Panc1 (cell line): Measurements from ENCODE around the gene POMT2. TPM values are rescaled to one million over a fixed set of nuclear protein-coding genes. Genes with fewer than 3 reads are reported as not detected.

Experiments used
- ATAC-seq: fragments of 200-7000 bp; cut with Tn5 transposase; 2 replicates; pipeline ENCODE4 v1.9.1; 2020; ENCODE audit warnings: mild to moderate bottlenecking, moderate library complexity
- BruUV-seq: library from RNA; stranded (reverse); fragments of 400-500 nt; replicated peaks from 2 replicates; lab custom pipeline; 2021; lab: Mats Ljungman, UMichigan
- CTCF ChIA-PET: fragments of 300-600 bp; sonication (Branson Sonifier 250); formaldehyde crosslinking; loops from one replicate; lab custom pipeline; 2022; ENCODE audit warnings: antibody characterized with exemption; lab: Charles Lee
- POLR2A ChIA-PET: fragments of 300-600 bp; sonication (Branson Sonifier 250); formaldehyde crosslinking; loops from one replicate; lab custom pipeline; 2022; ENCODE audit warnings: antibody characterized with exemption; lab: Charles Lee
- DNase-seq: peaks from one replicate; pipeline ENCODE4 v3.0.0-alpha.2; 2010; ENCODE audit warnings: low read depth, low spot score
- H3K27ac ChIP-seq: 2 replicates; pipeline ENCODE4 v1.5.1; 2011; ENCODE audit warnings: mild to moderate bottlenecking, low read length, inconsistent platforms
- H3K27me3 ChIP-seq: fragments of 200-500 bp; sonication (Bioruptor generic); 2 replicates; pipeline ENCODE4 v1.6.0; 2014; ENCODE audit warnings: low read length, inconsistent platforms; ENCODE audit not compliant: control insufficient read depth, insufficient read depth
- H3K36me3 ChIP-seq: fragments of 200-500 bp; sonication (Bioruptor generic); 2 replicates; pipeline ENCODE4 v1.5.1; 2014; ENCODE audit warnings: inconsistent platforms, mild to moderate bottlenecking, low read length, moderate library complexity; ENCODE audit not compliant: control insufficient read depth, insufficient read depth
- H3K4me1 ChIP-seq: 2 replicates; pipeline ENCODE4 v1.5.1; 2011; ENCODE audit warnings: inconsistent platforms, mild to moderate bottlenecking, low read length, moderate library complexity; ENCODE audit not compliant: control insufficient read depth, insufficient read depth
- H3K4me3 ChIP-seq, 2 experiments: 2 replicates each; pipeline ENCODE4 v1.5.1; 2011 to 2012; ENCODE audit warnings: low read depth in 2 of 2, low read length in 2 of 2, mild to moderate bottlenecking in 2 of 2, inconsistent platforms in 1 of 2, moderate library complexity in 1 of 2
- H3K9me3 ChIP-seq: fragments of 200-500 bp; sonication (Bioruptor generic); 2 replicates; pipeline ENCODE4 v1.5.1; 2014; ENCODE audit warnings: low read depth, mild to moderate bottlenecking, inconsistent platforms, low read length, moderate library complexity; ENCODE audit not compliant: control insufficient read depth, insufficient read depth
- POLR2AphosphoS5 ChIP-seq: IDR thresholded peaks from 2 replicates; pipeline ENCODE4 v1.6.1; 2012; ENCODE audit warnings: mild to moderate bottlenecking, low read depth, low read length, moderate library complexity
- SIN3A ChIP-seq: IDR thresholded peaks from 2 replicates; pipeline ENCODE4 v1.6.1; 2012; ENCODE audit warnings: low read depth, mild to moderate bottlenecking, low read length, moderate library complexity, borderline replicate concordance; ENCODE audit not compliant: insufficient read depth
- TCF7L2 ChIP-seq: IDR thresholded peaks from 2 replicates; pipeline ENCODE4 v1.6.1; 2011; ENCODE audit warnings: mild to moderate bottlenecking, low read depth, low read length, inconsistent platforms
- in situ Hi-C: cut with HindIII; loops from 2 replicates; pipeline ENCODE4 v1.10.0; 2016; ENCODE audit warnings: low sequenced_read_pairs, low pct_unique_long_range_greater_than_20kb
- intact Hi-C: fragments of 100-400 bp; cut with micrococcal nuclease; formaldehyde crosslinking; loops from one replicate; pipeline ENCODE4 v1.10.0; 2022; ENCODE audit not compliant: unreplicated experiment
- total RNA-seq: library from RNA; stranded (reverse); gene quantifications from one replicate; pipeline ENCODE4 v1.2.1, GENCODE V29; 2021; ENCODE audit not compliant: unreplicated experiment
- TF ChIP-seq, protein P1 (sequence below): fragments of 450-650 bp; IDR thresholded peaks from 2 replicates; pipeline ENCODE4 v1.5.1; 2017; ENCODE audit warnings: mild to moderate bottlenecking
- TF ChIP-seq, protein P2 (sequence below), 2 experiments: IDR thresholded peaks; 2 replicates each; pipeline ENCODE4 v1.6.1; 2011 to 2012; ENCODE audit warnings: low read depth in 2 of 2, control low read depth in 1 of 2, low read length in 1 of 2, mild to moderate bottlenecking in 1 of 2, moderate library complexity in 1 of 2; ENCODE audit not compliant: insufficient read depth in 1 of 2

POMT2 gene
- total RNA-seq, 1 experiment from 2014 or later: 43.5 TPM

- BruUV-seq: no TSS peak
- ATAC-seq (no peak), DNase-seq (no peak)
- Histone ChIP-seq H3K36me3 (no peaks in the 10 kb centered on the region), H3K4me1 (no peaks in the 10 kb centered on the region), H3K27ac (no peak overlapping the region), H3K4me3 (no peak overlapping the region), H3K27me3 (no peaks in the 10 kb centered on the region), H3K9me3 (no peaks in the 10 kb centered on the region)
- in situ Hi-C loops (no loop called here), intact Hi-C loops (no loop called here)
- ChIA-PET CTCF (no interaction called here), POLR2A (no interaction called here)
- no peak for TF ChIP-seq SIN3A
- TF ChIP-seq, protein P1, sequence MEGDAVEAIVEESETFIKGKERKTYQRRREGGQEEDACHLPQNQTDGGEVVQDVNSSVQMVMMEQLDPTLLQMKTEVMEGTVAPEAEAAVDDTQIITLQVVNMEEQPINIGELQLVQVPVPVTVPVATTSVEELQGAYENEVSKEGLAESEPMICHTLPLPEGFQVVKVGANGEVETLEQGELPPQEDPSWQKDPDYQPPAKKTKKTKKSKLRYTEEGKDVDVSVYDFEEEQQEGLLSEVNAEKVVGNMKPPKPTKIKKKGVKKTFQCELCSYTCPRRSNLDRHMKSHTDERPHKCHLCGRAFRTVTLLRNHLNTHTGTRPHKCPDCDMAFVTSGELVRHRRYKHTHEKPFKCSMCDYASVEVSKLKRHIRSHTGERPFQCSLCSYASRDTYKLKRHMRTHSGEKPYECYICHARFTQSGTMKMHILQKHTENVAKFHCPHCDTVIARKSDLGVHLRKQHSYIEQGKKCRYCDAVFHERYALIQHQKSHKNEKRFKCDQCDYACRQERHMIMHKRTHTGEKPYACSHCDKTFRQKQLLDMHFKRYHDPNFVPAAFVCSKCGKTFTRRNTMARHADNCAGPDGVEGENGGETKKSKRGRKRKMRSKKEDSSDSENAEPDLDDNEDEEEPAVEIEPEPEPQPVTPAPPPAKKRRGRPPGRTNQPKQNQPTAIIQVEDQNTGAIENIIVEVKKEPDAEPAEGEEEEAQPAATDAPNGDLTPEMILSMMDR: no peak
- TF ChIP-seq, protein P2, sequence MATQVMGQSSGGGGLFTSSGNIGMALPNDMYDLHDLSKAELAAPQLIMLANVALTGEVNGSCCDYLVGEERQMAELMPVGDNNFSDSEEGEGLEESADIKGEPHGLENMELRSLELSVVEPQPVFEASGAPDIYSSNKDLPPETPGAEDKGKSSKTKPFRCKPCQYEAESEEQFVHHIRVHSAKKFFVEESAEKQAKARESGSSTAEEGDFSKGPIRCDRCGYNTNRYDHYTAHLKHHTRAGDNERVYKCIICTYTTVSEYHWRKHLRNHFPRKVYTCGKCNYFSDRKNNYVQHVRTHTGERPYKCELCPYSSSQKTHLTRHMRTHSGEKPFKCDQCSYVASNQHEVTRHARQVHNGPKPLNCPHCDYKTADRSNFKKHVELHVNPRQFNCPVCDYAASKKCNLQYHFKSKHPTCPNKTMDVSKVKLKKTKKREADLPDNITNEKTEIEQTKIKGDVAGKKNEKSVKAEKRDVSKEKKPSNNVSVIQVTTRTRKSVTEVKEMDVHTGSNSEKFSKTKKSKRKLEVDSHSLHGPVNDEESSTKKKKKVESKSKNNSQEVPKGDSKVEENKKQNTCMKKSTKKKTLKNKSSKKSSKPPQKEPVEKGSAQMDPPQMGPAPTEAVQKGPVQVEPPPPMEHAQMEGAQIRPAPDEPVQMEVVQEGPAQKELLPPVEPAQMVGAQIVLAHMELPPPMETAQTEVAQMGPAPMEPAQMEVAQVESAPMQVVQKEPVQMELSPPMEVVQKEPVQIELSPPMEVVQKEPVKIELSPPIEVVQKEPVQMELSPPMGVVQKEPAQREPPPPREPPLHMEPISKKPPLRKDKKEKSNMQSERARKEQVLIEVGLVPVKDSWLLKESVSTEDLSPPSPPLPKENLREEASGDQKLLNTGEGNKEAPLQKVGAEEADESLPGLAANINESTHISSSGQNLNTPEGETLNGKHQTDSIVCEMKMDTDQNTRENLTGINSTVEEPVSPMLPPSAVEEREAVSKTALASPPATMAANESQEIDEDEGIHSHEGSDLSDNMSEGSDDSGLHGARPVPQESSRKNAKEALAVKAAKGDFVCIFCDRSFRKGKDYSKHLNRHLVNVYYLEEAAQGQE (IDR thresholded peaks at IDR 0.05; ENCODE audit: insufficient read depth in 1 of 2, low read depth in 2 of 2, low read length in 1 of 2): no peak
Observed at GRCh38 chr14:77230914-77231313, 89.8 kb downstream of the POMT2 start.

DNA sequence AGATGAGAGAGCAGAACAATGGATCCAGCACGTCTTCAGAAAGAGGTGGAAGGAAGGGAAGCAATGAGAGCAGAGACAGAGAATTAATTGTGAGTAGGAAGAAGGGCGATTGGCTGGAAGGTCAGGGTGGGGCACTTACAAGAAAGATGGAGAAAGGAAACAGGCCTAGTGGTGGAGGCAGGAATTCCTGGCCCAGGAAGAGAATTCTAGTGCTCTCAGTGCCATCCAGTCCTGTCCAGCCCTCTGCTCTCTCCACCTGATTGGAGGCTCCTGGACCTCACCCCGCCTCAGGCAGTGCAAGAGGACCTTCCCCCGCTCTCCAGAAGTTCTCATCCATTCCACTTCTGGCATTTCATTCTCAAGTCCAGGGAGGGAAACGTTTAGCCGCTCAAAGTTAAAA, 92.6 kb downstream of the POMT2 start:
- no TSS peak for BruUV-seq
- H3K27ac ChIP-seq: no peak overlapping the region
- ChIA-PET POLR2A (no interaction called here), CTCF (no interaction called here)
- intact Hi-C loops (no loop called here), in situ Hi-C loops (no loop called here)
- H3K4me1 ChIP-seq: no peaks in the 10 kb centered on the region
- TF ChIP-seq POLR2AphosphoS5 (no peak), SIN3A (no peak), TCF7L2 (no peak)
- TF ChIP-seq, protein P1: no peak
- TF ChIP-seq, protein P2 (IDR thresholded peaks at IDR 0.05; ENCODE audit: insufficient read depth in 1 of 2, low read depth in 2 of 2, low read length in 1 of 2): no peak
- no peaks in the 10 kb centered on the region for H3K9me3 ChIP-seq
- H3K4me3 ChIP-seq: no peak overlapping the region
- H3K36me3 ChIP-seq: no peaks in the 10 kb centered on the region
- DNase-seq (no peak), ATAC-seq (no peak)
- H3K27me3 ChIP-seq: no peaks in the 10 kb centered on the region
